Fibroblast of pulmonary artery (primary cell): Measurements from ENCODE around the gene SMAP2.
"Not testable (repeated sequence)": the region's sequence is repeated elsewhere in the genome, so short reads cannot be mapped to it uniquely, and the experiment has no call there.

ENCODE experiments used
- DNase-seq: peaks from one replicate; pipeline ENCODE4 v3.0.0-alpha.2; 2010; ENCODE audit warnings: low read depth
- H3K4me3 ChIP-seq: replicated peaks from 2 replicates; pipeline ENCODE4 v1.5.1; 2011; ENCODE audit warnings: low read depth, mild to moderate bottlenecking, control low read depth, low read length, moderate library complexity
- CTCF ChIP-seq: IDR thresholded peaks from 2 replicates; pipeline ENCODE4 v1.5.1; 2011; ENCODE audit warnings: mild to moderate bottlenecking, control low read depth, low read length, inconsistent platforms; ENCODE audit errors: missing control alignments

The SMAP2 gene

GRCh38 chr1:40373323-40374283, at the start of gene SMAP2:
Gene SMAP2 (plus strand): TSS chr1:40373727. CDS start chr1:40374121, 394 bp downstream.
- no peak for TF ChIP-seq CTCF
- DNase-seq = peak; percentile 96
- H3K4me3 ChIP-seq = peak within 1 kb of the TSS; percentile 86

- not testable (repeated sequence) for H3K4me3 ChIP-seq, DNase-seq
These were observed 42.1 kb upstream of the SMAP2 start for GRCh38 chr1:40331403-40331802.

GRCh38 chr1:40332695-40333094, 40.8 kb upstream of the SMAP2 start:
- no peak overlapping the region for H3K4me3 ChIP-seq
- TF ChIP-seq CTCF = no peak
- no peak for DNase-seq

GRCh38 chr1:40337443-40337842, 36.1 kb upstream of the SMAP2 start:
- no peak overlapping the region for H3K4me3 ChIP-seq
- no peak for TF ChIP-seq CTCF
- DNase-seq = no peak

GRCh38 chr1:40338745-40339419, 34.6 kb upstream of the SMAP2 start:
- H3K4me3 ChIP-seq = no peak overlapping the region
- DNase-seq = peak; percentile 87
- peak; percentile 100 for TF ChIP-seq CTCF

GRCh38 chr1:40339420-40340323, 33.9 kb upstream of the SMAP2 start:
- DNase-seq = no peak
- TF ChIP-seq CTCF = no peak
- H3K4me3 ChIP-seq = no peak overlapping the region
